NCI-H1436 (cell line): Measurements from ENCODE around the gene TRABD2A.

ENCODE experiments used
- DNase-seq: peaks from one replicate; lab custom pipeline; 2025; lab: John Stamatoyannopoulos, UW

The TRABD2A gene

GRCh38 chr2:84816426-84817026, 64.4 kb downstream of the TRABD2A start:
- DNase-seq: no peak

GRCh38 chr2:84815146-84815545, 65.7 kb downstream of the TRABD2A start:
- no peak for DNase-seq

GRCh38 chr2:84811839-84812431, 68.9 kb downstream of the TRABD2A start:
- DNase-seq: no peak

- DNase-seq: no peak
Observed at GRCh38 chr2:84808279-84808678, 72.6 kb downstream of the TRABD2A start.

GRCh38 chr2:84807063-84807485, 73.8 kb downstream of the TRABD2A start:
- DNase-seq: no peak

GRCh38 chr2:84805250-84805958, 75.5 kb downstream of the TRABD2A start:
- no peak for DNase-seq

GRCh38 chr2:84801811-84802210, 79.1 kb downstream of the TRABD2A start:
- DNase-seq: no peak

GRCh38 chr2:84800194-84800805, 80.6 kb downstream of the TRABD2A start:
- DNase-seq: no peak

- DNase-seq: no peak
Observed at GRCh38 chr2:84799772-84800171, 81.1 kb downstream of the TRABD2A start.

GRCh38 chr2:84797271-84797670, 83.6 kb downstream of the TRABD2A start:
- DNase-seq: no peak

- DNase-seq: no peak
Observed at GRCh38 chr2:84796798-84797197, 84.1 kb downstream of the TRABD2A start.

- no peak for DNase-seq
Observed at GRCh38 chr2:84793641-84794040, 87.2 kb downstream of the TRABD2A start.

- DNase-seq: no peak
Observed at GRCh38 chr2:84792856-84793522, 87.9 kb downstream of the TRABD2A start.

GRCh38 chr2:84788498-84788897, 92.4 kb downstream of the TRABD2A start:
- no peak for DNase-seq

GRCh38 chr2:84788027-84788426, 92.9 kb downstream of the TRABD2A start:
- DNase-seq: no peak

- no peak for DNase-seq
Observed at GRCh38 chr2:84786601-84787000, 94.3 kb downstream of the TRABD2A start.

GRCh38 chr2:84785950-84786349, 94.9 kb downstream of the TRABD2A start:
- no peak for DNase-seq

GRCh38 chr2:84782717-84783442, 98.0 kb downstream of the TRABD2A start:
- DNase-seq: no peak

GRCh38 chr2:84781942-84782716, 98.8 kb downstream of the TRABD2A start:
- no peak for DNase-seq

GRCh38 chr2:84779781-84780180, 101.1 kb downstream of the TRABD2A start:
- DNase-seq: no peak
